OCI-LY7 (cell line): ENCODE measurements around the gene EXOSC6. TPM values are rescaled to one million over a fixed set of nuclear protein-coding genes. Genes with fewer than 3 reads are reported as not detected.
A peak's percentile ranks its signal among the peaks of the same experiment; 100 is the strongest.

Experiments used
- Bru-seq: library from RNA; stranded (reverse); fragments of 400-500 nt; gene quantifications from one replicate; lab custom pipeline; 2021; lab: Mats Ljungman, UMichigan
- BruChase-seq, 2 experiments: library from RNA; stranded (reverse); fragments of 400-500 nt; gene quantifications; one replicate each; lab custom pipeline; 2021; lab: Mats Ljungman, UMichigan
- BruUV-seq: library from RNA; stranded (reverse); fragments of 400-500 nt; replicated peaks from 2 replicates; lab custom pipeline; 2021; lab: Mats Ljungman, UMichigan
- CTCF ChIA-PET: fragments of 300-600 bp; sonication (Branson Sonifier 250); formaldehyde crosslinking; loops from one replicate; lab custom pipeline; 2022; ENCODE audit warnings: antibody characterized with exemption; ENCODE audit not compliant: unreplicated experiment; lab: Charles Lee
- POLR2A ChIA-PET: fragments of 300-600 bp; sonication (Branson Sonifier 250); formaldehyde crosslinking; loops from one replicate; lab custom pipeline; 2022; ENCODE audit warnings: antibody characterized with exemption; lab: Charles Lee
- DNase-seq: peaks from one replicate; pipeline ENCODE4 v3.0.0-alpha.2; 2015; ENCODE audit warnings: low spot score
- H2AFZ ChIP-seq: fragments of 200-600 bp; sonication (generic), shearing (Covaris generic); 2 replicates; pipeline ENCODE4 v1.6.1; 2014; ENCODE audit warnings: mild to moderate bottlenecking, antibody characterized with exemption, low read length, moderate library complexity
- H3K27ac ChIP-seq: fragments of 200-600 bp; sonication (generic); 2 replicates; pipeline ENCODE4 v1.5.1; 2014; ENCODE audit warnings: mixed run types, low read depth, mild to moderate bottlenecking, moderate library complexity, low read length, inconsistent platforms; ENCODE audit not compliant: poor library complexity, severe bottlenecking
- H3K36me3 ChIP-seq: fragments of 200-600 bp; sonication (generic); 2 replicates; pipeline ENCODE4 v1.6.1; 2014; ENCODE audit warnings: mild to moderate bottlenecking, antibody characterized with exemption, low read length, moderate library complexity, mixed read lengths; ENCODE audit not compliant: insufficient read depth
- H3K4me1 ChIP-seq: fragments of 200-600 bp; sonication (generic); 2 replicates; pipeline ENCODE4 v1.5.1; 2014; ENCODE audit warnings: mild to moderate bottlenecking, low read length; ENCODE audit not compliant: insufficient read depth, poor library complexity, severe bottlenecking
- H3K4me2 ChIP-seq: fragments of 200-600 bp; sonication (generic); 2 replicates; pipeline ENCODE4 v1.6.1; 2014; ENCODE audit warnings: mild to moderate bottlenecking, low read length
- H3K4me3 ChIP-seq: fragments of 200-600 bp; sonication (generic); 2 replicates; pipeline ENCODE4 v1.5.1; 2014; ENCODE audit warnings: mild to moderate bottlenecking, low read depth, low read length; ENCODE audit not compliant: poor library complexity, severe bottlenecking
- H3K79me2 ChIP-seq: fragments of 200-600 bp; sonication (generic); 2 replicates; pipeline ENCODE4 v1.6.1; 2016; ENCODE audit warnings: low read depth, mild to moderate bottlenecking, low read length, moderate library complexity, mixed read lengths; ENCODE audit not compliant: insufficient read depth
- H3K9me2 ChIP-seq: fragments of 200-600 bp; sonication (generic); 2 replicates; pipeline ENCODE4 v1.6.1; 2016; ENCODE audit warnings: mild to moderate bottlenecking, low read length, mixed read lengths; ENCODE audit not compliant: insufficient read depth
- H3K9me3 ChIP-seq: fragments of 200-600 bp; sonication (generic); 2 replicates; pipeline ENCODE4 v1.6.1; 2014; ENCODE audit warnings: mild to moderate bottlenecking, mixed run types, low read length, mixed read lengths
- H4K20me1 ChIP-seq: fragments of 200-600 bp; sonication (generic); 2 replicates; pipeline ENCODE4 v1.6.1; 2014; ENCODE audit warnings: mild to moderate bottlenecking, antibody characterized with exemption, low read length, moderate library complexity, mixed read lengths; ENCODE audit not compliant: insufficient read depth
- EZH2phosphoT487 ChIP-seq: fragments of 200-600 bp; sonication (generic); IDR thresholded peaks from 2 replicates; pipeline ENCODE4 v1.6.1; 2018; ENCODE audit warnings: low read depth, borderline replicate concordance, mild to moderate bottlenecking, mixed run types, antibody characterized with exemption, low read length, moderate library complexity, mixed read lengths
- intact Hi-C: fragments of 100-400 bp; cut with micrococcal nuclease; formaldehyde crosslinking; loops from one replicate; pipeline ENCODE4 v1.10.0; 2022; ENCODE audit not compliant: unreplicated experiment
- long read RNA-seq: library from polyadenylated mRNA; stranded (forward); transcript quantifications from one replicate; pipeline ENCODE4 v2.0.0, GENCODE V29; 2022
- total RNA-seq, 2 experiments: library from RNA; depleted of rRNA in 1 of 2; stranded (reverse); fragments of >200 nt in 1 of 2; shearing (Covaris generic) in 1 of 2; gene quantifications; 2 replicates each; pipeline ENCODE4 v1.2.3, GENCODE V29; 2014 to 2022
- TF ChIP-seq, protein P1 (sequence below): fragments of 200-600 bp; sonication (generic); conservative IDR thresholded peaks from 2 replicates; pipeline ENCODE4 v1.5.1; 2014; ENCODE audit warnings: mild to moderate bottlenecking, antibody characterized with exemption, low read length, moderate library complexity, mixed read lengths

The EXOSC6 gene
- total RNA-seq (2014; rRNA removed; shearing (Covaris generic)) = 30.8 and 36.8 TPM in 2 replicates
- total RNA-seq (2022) = 36.1 and 36.3 TPM in 2 replicates
- percentile 93 among the genes with signal in this experiment for Bru-seq, nascent RNA
- percentile 98 among the genes with signal in this experiment for BruChase-seq, experiment 1, labeled RNA remaining after a 6-hour chase
- percentile 99 among the genes with signal in this experiment for BruChase-seq, experiment 2, labeled RNA remaining after a 2-hour chase
- long read RNA-seq, full-length matches to known transcripts = 140 of 142 reads
- long read RNA-seq, partial matches to known transcripts = 0 of 142 reads
- long read RNA-seq, other reads (novel, unspliced or antisense) = 2 of 142 reads

DNA sequence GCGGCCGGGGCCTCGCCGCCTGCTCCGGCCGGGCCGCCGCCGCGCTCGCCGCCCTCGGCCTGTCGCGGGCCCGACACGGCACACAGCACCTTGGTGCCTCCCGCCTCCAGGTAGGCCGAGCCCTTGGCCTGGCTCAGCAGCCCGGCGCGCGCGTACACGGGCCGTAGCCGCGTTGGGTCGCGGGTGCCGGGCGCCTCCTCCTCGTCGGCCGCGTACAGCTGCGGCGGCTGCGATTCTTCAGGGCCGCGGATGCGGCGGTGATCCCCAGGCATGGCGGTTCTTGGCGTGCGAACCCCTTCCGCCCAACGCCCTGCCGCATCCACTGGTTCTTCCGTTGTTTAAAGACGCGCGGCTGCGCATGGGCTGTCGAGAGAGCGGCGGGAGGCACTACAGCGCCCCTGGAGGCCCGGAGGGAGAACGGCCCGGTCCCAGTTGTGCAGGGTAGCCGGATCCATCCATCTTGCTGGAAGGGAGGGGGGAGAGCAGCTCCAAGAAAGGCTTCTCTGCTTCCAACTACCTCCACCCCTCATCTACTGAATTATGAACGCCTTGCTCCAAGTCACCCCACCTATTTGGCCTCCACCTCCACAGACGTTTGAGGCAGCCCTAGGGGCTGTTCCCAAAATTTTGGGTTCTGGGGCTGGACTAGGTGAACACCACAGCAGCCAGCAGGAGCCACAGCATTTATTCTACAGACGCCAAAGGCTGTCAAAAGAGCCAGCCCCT is at the start of gene EXOSC6:
Gene EXOSC6 (minus strand): TSS at position 312 of the 726 bp plus-strand sequence. CDS start 40 bp downstream, at position 272.
- Histone ChIP-seq H4K20me1 (no peaks in the 10 kb centered on the region), H2AFZ (no peak within 1 kb of the TSS), H3K36me3 (peaks cover 74% of the 10 kb centered on the region), H3K4me3 (peak within 1 kb of the TSS; percentile 91), H3K4me2 (peak within 1 kb of the TSS; percentile 93), H3K9me3 (no peaks in the 10 kb centered on the region), H3K9me2 (no peaks in the 10 kb centered on the region), H3K79me2 (peaks cover 43% of the 10 kb centered on the region), H3K4me1 (peaks cover 11% of the 10 kb centered on the region), H3K27ac (peak within 1 kb of the TSS; percentile 87)
- TF ChIP-seq EZH2phosphoT487 = no peak
- TF ChIP-seq, protein P1, sequence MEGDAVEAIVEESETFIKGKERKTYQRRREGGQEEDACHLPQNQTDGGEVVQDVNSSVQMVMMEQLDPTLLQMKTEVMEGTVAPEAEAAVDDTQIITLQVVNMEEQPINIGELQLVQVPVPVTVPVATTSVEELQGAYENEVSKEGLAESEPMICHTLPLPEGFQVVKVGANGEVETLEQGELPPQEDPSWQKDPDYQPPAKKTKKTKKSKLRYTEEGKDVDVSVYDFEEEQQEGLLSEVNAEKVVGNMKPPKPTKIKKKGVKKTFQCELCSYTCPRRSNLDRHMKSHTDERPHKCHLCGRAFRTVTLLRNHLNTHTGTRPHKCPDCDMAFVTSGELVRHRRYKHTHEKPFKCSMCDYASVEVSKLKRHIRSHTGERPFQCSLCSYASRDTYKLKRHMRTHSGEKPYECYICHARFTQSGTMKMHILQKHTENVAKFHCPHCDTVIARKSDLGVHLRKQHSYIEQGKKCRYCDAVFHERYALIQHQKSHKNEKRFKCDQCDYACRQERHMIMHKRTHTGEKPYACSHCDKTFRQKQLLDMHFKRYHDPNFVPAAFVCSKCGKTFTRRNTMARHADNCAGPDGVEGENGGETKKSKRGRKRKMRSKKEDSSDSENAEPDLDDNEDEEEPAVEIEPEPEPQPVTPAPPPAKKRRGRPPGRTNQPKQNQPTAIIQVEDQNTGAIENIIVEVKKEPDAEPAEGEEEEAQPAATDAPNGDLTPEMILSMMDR = peak; percentile 85
- ChIA-PET POLR2A (no interaction called here), CTCF (interaction anchor here (0.6 kb wide), 1 partner anchor 47 kb away, joined by 3 read pairs; the partner anchor contains the start of gene DDX19B)
- no TSS peak for BruUV-seq
- DNase-seq = peak; percentile 97
- intact Hi-C loops = no loop called here

DNA sequence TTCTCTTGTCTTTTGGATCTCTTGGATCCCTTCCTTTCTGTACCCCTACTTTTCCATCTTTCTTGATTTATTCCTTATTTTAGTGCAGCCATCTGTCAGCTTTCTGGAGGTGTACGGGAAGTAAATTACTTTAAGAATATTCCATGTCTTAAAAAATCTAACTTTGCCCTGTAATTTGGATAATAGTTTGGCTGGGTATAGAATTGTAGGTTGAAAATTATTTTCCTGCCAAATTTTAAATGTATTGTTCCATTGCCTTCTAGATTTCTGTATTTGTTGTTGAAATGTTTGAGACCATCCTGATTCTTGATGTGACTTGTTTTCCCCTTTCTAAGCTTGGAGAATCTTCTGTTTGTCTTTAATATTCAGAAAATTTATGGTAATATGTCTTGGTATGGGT is 49.4 kb upstream of the EXOSC6 start:
- TF ChIP-seq EZH2phosphoT487 = no peak
- TF ChIP-seq, protein P1 = no peak
- BruUV-seq = no TSS peak
- Histone ChIP-seq H3K4me2 (no peak overlapping the region), H3K4me1 (peaks cover 10% of the 10 kb centered on the region), H3K9me2 (no peaks in the 10 kb centered on the region), H3K27ac (no peak overlapping the region), H2AFZ (no peak overlapping the region), H3K4me3 (no peak overlapping the region), H3K9me3 (peaks cover 20% of the 10 kb centered on the region), H4K20me1 (no peaks in the 10 kb centered on the region), H3K36me3 (peaks cover 28% of the 10 kb centered on the region), H3K79me2 (peaks cover 21% of the 10 kb centered on the region)
- POLR2A ChIA-PET = no interaction called here
- intact Hi-C loops = no loop called here
- DNase-seq = no peak
- CTCF ChIA-PET = no interaction called here
